GM12872 (cell line): ENCODE data around the gene NDUFC1.
A peak's percentile ranks its signal among the peaks of the same experiment; 100 is the strongest.

Source experiments
- CTCF ChIP-seq: IDR thresholded peaks from 3 replicates; pipeline ENCODE4 v1.5.1; 2011; ENCODE audit warnings: low read depth, mild to moderate bottlenecking, low read length, moderate library complexity; ENCODE audit not compliant: insufficient read depth

Gene NDUFC1

GRCh38 chr4:139304920-139305319, 2.6 kb upstream of the NDUFC1 start:
- TF ChIP-seq CTCF = no peak

DNA sequence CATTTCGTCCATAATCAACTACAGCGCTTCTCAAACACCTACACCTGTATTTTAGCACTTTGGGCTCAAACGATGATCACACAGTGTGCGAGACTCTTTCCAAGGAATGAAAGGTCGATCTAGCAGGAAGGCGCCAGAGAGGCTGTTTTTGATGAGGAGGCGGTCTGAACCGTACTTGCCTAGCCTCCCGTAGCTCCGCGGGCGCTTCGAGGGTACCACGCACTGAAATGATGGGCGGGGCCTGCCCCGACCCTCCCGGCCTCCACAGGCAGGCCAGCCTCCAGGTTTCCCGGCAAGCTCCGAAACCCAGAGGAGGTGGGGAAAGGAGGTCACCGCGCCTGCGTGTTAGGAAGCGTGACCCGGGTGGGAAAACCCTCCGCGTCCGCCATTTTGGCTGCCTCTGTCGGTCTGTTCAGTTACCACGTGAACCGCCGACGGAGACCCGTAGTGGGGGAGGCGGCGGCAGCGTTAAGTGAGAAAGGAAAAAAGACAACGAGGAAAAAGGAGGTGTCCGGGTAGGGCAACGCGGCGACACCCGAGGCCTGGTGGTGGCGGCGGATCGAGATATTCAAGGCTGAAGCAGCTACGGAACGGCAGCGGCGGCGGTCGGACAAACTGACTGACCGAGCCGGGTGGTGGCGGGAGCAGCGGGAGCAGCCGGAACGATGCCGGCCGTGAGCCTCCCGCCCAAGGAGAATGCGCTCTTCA, 1.0 kb downstream of the NDUFC1 start, which contains the start of gene NAA15:
TSS of gene NAA15 (plus strand) at position 393 of the 708 bp plus-strand sequence. CDS start at position 666, 273 bp downstream.
- TF ChIP-seq CTCF = no peak

GRCh38 chr4:139300431-139301112, 1.7 kb downstream of the NDUFC1 start:
- no peak for TF ChIP-seq CTCF

DNA sequence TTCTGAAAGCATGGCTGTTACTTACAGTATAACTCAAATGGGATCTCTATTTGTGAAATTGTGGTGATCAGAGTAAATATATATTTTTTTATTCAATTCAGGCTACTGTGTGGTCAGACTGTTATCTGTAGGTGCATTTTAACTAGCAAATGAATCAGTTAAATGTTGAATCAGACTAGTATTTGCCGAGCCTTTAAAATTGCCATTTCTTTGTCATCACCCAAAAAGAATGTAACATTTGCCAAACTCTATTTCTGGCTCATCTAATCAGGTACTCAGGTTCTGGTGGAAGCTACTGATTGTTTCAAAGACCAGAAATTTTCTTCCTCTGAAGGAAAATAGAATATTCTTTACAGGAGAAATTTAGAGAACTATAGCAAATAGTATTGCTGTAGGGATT, 2.7 kb downstream of the NDUFC1 start:
- TF ChIP-seq CTCF = no peak

DNA sequence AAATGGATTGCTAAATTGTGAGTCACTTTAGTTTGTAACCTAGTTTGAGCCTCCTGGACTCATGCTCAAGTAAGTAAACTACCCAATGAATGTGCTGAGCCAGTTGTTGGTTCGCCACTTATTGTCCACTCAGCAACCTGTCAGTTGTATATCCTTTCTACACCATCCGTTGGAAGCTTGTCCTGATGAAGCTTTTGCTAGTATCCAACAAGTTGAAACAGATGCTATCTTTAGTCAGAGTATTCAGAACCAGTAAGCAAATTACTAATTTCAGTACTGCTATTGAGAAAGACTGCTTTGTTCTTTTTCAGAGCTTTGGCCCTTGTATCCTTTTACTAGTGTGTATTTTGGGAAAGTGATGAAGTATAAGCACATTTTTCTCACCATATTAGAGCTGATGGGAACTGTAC, 5.3 kb downstream of the NDUFC1 start:
- TF ChIP-seq CTCF = no peak

DNA sequence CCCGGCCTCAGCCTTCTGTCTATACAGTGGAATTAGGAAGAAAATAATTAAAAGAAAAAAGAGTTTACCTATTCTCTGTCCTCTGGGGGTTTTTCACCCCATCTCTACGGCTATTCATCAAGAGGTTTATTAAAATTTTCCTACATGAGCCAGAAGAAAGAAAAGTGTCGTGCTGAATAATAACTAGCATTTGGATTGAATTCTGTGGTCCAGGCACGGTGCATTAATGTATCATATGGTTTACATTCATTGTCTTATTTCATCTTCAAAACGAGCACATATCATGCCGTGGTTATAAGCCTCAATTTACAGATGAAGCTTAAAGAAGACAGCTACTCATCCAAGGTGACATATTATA, 6.4 kb downstream of the NDUFC1 start:
- TF ChIP-seq CTCF = no peak

DNA sequence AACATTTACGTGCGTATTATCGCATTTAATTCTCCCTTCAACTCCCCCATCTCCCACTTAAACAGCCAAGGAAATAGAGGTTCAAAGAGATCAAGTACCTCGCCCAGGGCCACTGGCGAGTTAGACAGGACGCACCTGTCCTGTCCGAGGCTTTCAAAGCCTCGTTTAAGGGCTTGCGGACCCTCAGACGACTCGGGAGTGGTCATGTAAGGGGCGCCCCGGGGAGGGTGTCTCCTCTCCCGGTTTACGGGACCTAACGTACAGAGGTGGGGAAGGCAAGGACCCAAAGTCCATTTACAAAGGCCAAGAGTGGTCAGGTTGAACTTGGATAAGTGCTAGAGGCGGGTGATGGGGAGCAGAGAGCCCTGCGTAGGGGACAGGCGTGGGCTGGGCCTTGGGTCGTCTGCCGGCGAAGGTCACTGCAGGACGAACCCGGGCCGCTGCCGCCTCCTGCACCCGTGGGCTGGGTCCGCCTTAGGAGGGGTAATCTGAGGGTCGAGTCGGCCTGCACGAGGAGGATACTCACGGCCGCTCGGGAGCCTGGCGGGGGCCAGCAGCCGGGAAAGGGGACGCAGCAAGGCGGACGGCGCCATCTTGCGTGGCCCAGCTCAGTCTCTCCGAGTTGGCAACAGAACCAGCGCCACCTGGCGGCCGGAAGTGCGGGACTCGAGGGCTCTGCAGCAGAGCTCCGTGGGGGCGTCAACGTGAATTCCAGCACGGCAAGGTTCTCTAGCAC, 6.9 kb downstream of the NDUFC1 start:
- TF ChIP-seq CTCF = peak; percentile 96
